ENCODE data around the gene SUMF1.

DNA sequence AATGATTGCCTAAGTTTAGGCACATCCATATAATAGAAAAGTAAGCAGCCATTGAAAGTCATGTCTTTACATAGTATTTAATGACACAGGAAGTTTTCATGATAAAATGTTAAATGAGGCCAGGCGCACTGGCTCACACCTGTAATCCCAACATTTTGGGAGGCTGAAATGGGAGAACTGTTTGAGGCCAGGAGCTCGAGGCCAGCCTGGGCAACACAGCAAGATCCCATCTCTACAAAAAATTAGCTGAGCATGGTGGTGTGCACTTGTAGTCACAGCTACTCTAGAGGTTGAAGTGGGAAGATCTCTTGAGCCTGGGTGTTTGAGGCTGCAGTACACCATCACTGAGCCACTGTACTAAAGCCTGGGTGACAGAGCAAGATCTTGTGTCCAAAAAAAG is 104.5 kb downstream of the SUMF1 start:
- TF ChIP-seq, protein P1, sequence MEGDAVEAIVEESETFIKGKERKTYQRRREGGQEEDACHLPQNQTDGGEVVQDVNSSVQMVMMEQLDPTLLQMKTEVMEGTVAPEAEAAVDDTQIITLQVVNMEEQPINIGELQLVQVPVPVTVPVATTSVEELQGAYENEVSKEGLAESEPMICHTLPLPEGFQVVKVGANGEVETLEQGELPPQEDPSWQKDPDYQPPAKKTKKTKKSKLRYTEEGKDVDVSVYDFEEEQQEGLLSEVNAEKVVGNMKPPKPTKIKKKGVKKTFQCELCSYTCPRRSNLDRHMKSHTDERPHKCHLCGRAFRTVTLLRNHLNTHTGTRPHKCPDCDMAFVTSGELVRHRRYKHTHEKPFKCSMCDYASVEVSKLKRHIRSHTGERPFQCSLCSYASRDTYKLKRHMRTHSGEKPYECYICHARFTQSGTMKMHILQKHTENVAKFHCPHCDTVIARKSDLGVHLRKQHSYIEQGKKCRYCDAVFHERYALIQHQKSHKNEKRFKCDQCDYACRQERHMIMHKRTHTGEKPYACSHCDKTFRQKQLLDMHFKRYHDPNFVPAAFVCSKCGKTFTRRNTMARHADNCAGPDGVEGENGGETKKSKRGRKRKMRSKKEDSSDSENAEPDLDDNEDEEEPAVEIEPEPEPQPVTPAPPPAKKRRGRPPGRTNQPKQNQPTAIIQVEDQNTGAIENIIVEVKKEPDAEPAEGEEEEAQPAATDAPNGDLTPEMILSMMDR (IDR thresholded peaks at IDR 0.05): no peak
- no peak for TF ChIP-seq POLR2A (IDR thresholded peaks at IDR 0.05)
